GM18951 (cell line): ENCODE results near the gene CADPS.

Source experiments
- POLR2A ChIP-seq: IDR thresholded peaks from 4 replicates; pipeline ENCODE4 v1.6.1; 2011; ENCODE audit warnings: mild to moderate bottlenecking; ENCODE audit not compliant: insufficient read length, insufficient read depth; ENCODE audit errors: extremely low read depth
- in situ Hi-C: fragments of 300-500 bp; cut with MboI; formaldehyde crosslinking; loops from one replicate; pipeline ENCODE4 v1.12.0; 2022; ENCODE audit warnings: low sequenced_read_pairs, mixed read lengths, inconsistent platforms; ENCODE audit not compliant: unreplicated experiment

The CADPS gene

DNA sequence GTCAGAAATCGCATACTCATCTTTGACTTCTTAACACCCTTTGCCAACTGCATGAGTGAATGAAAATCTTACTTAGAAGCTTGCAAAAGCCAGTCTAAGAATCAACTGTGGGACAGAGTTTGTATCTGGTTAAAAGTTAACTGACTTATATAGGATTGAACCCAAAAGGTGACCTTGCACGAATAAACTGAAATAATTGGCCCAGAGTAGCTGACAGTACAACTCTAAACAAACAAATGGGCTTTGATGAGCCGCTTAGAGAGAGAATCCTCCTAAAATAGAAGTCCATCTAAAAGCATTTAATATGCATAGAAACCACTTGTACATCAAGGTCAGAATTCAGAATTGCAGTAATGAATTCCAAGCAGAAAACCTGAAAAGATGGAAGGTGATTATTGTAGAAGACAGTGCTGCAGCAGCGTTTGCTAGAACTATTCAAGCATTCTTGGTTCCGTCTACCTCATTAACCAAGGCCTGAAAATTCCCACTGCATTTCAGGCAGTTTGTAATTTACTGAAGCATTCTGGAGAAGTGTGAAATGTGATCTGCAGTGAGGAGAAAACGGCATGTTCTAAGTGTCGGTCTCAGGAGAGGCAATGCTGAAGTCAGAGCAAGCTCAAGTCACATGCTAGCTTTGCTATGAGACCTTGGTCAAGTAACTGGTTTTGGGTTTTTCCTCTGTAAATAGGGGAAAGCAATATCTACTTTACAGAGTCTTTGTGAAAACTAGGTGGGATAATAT lies 103.7 kb downstream of the CADPS start:
- in situ Hi-C loops: no loop called here
- no peak for TF ChIP-seq POLR2A

DNA sequence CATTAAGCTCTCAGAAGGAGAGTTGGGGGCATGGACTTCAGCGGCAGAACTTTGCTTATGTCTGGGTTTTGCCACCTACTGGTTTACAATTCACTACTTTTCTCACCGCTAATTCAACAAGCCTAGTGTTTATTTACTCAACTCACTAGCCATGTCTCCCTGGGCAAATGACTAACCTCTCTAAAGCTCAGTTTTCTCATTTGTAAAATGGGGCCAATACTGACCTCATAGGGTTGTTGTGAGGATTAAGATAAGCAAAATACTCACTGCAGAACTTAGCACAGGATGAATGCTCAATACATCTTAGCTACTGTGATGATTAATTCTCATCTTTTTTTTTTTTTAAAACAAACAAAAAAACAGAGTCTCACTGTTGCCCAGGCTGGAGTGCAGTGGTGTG lies 106.3 kb downstream of the CADPS start:
- in situ Hi-C loops: no loop called here
- TF ChIP-seq POLR2A: no peak

DNA sequence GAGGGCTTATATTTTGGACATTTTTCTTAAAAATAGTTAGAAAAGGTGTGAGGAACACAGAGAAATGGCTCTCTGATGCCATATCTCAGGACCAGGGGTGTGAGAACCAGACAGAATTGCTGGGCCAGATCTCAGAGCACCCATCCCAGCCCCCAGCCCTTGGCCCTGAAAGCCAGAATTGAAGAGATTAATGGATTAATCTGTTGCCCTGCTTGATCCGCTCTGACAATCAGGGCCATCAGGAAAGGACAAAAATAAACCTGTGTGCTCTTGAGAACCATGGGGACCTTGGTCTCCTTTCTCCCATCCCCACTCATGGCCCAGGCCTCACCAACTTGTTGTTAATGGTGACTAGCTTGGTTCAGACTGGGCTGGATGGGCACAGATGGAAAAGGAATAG lies 113.5 kb downstream of the CADPS start:
- in situ Hi-C loops: no loop called here
- TF ChIP-seq POLR2A: no peak

DNA sequence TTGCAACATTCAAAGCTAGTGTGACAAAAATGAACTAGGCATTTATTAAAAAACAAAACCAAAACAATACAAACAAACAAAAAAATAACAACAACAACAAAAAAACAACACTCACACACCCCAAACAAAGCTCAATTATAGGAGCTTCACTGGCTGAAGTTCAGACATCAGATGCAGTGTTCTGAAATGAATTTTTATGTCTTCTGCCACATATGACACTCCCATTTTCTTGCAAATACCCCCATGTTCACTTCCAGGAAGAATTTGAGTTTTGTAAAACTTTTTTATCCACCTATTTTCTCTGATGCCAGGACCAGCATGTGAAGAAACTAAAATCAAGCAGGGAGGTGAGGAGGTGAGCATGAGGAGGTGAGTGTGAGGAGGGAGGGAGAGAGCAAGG lies 113.9 kb downstream of the CADPS start:
- TF ChIP-seq POLR2A: no peak
- in situ Hi-C loops: no loop called here

DNA sequence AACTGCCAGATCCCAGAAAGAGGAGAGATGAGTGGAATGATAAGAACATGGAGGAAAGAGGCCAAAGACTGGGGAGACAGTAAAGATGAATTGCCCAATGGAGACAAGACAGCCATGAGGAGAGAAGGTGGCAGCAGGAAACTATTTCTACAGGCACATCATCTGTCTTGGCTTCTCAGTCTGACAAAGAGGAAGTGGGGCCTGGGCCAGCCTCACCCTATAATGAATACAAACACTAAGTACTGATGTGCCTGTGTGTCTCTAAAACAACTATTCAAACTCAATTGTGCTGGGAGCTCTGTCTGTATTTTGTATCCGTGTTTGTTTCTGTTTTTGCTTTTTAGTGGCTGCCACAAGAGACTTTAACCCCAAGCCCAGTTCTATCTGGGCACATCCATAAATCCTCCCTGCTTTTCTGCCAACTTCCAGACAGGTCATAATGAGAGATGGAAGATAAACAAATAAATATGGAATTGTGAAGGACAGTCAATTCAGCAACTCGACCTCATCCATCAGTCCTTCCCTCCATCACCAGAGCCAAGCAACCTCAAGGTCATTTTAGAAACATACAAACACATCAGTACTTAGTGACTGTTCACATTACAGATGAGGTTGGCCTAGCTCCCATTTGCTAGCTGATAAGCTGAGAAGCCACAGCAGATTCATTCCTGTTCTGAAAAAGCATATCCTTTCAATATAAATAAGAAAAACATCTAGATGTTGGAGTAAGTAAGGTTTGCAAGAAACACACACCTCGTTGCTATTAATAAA lies 116.7 kb downstream of the CADPS start:
- TF ChIP-seq POLR2A: no peak
- in situ Hi-C loops: no loop called here

DNA sequence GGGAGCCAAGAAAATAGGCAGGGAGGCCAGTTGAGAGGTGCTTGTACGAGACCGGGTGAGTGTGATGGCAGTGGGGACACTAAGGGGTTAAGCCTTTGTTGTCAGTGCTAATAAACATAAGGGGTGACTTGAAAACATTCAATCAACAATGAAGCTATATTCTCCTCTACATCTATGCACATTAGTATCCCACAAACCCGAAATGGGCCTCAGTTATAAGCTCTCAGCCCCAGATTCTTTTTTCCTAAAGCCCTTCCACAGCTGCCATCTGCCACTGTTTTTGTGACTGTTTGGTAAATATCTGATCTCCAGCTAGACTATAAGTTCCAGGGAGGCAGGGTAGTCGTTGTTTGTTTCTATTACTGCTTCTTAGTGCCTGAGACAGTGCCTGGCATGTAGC lies 118.2 kb downstream of the CADPS start:
- TF ChIP-seq POLR2A: no peak
- in situ Hi-C loops: no loop called here

DNA sequence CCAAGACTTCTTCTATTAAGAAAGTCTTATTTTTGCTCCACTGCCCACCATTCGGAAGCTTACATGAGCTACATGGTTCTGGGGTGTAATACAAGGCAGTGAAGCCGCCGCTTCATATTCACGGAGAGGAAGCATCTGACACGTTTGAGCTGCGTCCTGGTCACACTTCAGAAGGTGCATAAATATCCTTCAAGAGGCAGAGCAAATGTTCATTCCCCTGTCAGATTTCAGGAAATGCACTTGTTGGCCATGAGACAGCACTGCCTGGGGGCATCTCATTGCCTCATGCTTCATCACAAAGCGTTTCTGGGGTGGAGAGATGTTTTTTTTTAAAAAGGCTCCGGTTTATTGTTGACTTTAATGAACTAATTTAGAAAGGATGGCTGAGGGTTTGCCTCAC lies 119.9 kb downstream of the CADPS start:
- no peak for TF ChIP-seq POLR2A
- in situ Hi-C loops: no loop called here

DNA sequence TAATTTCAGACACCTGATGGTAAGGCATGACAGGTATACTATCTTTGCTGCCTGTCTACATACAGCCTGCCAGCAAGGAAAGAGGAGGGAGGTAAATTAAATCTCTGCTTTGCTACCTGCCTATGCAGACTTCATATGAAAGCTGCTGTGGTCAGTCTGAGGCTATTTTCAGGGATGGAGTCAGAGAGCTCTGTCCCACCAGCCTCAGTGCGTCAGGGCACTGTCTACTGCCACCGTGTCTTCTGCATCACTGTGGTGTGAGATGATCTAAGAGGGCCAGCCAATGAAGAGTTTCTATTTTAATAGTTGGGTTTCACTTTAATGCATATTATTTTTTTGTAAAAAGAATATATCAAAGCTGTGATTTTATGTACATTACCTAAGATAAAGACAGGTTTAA lies 125.6 kb downstream of the CADPS start:
- in situ Hi-C loops: no loop called here
- no peak for TF ChIP-seq POLR2A

DNA sequence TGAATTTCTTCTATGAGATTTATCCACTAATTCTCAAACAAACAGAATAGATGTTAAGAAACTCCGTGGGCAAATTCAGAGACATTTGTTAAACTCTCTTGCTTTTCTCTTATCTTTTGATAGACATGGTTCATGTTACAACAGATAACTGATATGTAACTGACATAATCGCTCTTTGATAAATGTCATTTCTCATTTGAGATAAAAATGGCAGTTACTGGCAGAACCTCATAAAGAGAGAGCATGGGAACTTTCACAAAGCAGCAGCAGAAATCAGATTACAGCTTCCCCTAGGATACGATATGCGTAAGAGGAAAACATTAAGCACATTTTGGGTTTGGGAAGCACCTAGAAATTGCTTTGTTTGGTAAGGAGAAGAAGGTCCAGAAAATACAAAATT lies 126.1 kb downstream of the CADPS start:
- in situ Hi-C loops: no loop called here
- no peak for TF ChIP-seq POLR2A

DNA sequence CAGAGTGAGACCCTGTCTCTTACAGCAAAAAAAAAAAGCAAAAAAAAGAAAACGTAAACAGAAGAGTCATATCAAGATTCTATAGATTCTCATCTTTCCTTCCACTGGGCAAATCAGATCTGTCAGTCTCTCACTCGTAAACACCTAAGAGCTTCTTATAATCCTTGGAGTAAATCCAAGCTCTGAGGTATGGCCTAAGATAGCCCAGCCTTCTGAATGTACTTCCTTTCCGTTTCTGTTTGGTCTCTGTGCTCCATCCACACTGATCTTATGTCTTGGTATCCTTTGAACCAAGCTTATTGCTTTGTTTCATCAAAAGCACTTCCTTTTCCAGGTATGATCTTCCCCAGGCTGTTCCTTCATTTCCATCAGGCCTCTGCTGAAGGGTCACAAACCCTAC lies 137.8 kb downstream of the CADPS start:
- in situ Hi-C loops: no loop called here
- TF ChIP-seq POLR2A: no peak

DNA sequence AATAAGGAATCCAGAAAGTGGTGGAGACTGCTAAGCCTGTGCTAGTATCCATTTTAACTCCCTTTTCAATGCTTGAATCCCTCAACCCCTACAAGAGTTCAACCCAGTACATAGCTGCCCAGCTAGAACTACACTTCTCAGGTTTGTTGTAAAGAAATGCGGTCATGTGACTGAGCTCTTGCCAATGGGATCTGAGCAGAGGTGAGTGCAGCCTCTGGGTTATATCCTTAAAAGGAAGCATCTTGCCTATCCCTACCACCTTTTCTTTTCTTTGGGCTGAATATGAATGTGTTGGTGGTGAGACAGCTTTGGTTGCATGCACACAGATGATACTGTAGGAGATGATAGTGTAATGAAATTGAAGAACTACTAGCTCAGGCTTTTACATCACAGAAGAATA lies 139.7 kb downstream of the CADPS start:
- in situ Hi-C loops: no loop called here
- no peak for TF ChIP-seq POLR2A

DNA sequence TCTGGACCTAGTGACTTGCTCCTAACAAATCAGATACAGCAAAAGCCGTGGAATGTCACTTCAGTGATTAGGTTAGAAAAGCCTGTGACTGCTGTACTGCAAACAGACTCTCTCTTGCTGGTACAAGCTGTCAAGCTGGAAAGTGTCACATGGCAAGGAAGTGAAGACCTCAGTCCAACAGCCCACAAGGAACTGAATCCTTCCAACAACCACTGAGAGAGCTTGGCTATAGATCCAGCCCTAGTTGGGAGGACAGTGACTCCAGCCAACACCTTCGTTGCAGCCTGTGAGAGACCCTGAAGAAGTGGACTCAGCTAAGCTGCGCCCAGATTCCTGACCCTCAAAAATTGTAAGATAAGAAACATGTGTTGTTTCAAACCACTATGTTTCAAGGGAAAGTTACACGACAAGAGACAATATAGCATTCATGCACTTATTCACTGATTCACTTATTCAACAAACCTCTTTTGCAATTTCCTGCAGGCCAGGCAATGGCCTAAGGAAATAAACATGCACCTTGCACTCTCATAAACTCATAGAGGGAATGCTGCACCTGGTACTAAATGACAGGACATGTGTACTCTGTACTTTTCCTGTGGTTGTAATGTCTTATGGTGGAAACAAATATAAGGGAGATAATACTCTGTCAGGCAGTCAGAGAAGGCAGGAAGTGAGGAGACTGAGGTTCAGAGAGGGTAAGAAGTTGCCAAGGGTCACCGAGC lies 142.9 kb downstream of the CADPS start:
- in situ Hi-C loops: no loop called here
- no peak for TF ChIP-seq POLR2A

DNA sequence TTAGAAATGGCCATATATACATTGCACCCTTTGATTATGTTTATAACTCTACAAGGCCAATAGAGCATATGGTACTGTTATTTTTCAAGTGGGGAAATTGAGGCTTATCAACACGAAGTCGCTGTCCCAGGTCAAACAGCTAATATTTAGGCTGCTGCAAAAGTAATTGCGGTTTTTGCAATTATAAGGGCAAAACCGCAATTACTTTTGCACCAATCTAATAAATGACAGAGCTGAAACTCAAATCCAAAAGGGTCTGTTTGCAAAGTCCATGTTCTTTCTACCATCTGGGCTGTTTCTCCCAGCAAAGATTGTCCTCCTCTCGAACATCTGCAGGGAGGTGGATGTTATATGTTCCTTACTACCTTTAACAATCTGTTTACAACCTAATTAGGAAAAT lies 147.2 kb downstream of the CADPS start:
- in situ Hi-C loops: no loop called here
- no peak for TF ChIP-seq POLR2A
